HCT116 (cell line): Measurements from ENCODE around the gene MYO1E. TPM values are rescaled to one million over a fixed set of nuclear protein-coding genes. Genes with fewer than 3 reads are reported as not detected.

Experiments
- ATAC-seq: fragments of 200-7000 bp; cut with Tn5 transposase; 2 replicates; pipeline ENCODE4 v1.9.1; 2020; ENCODE audit warnings: mild to moderate bottlenecking, moderate library complexity
- BruUV-seq: library from RNA; stranded (reverse); fragments of 400-500 nt; replicated peaks from 2 replicates; lab custom pipeline; 2021; lab: Mats Ljungman, UMichigan
- CTCF ChIA-PET: fragments of 300-600 bp; sonication (Branson Sonifier 250); formaldehyde crosslinking; loops from one replicate; lab custom pipeline; 2021; ENCODE audit warnings: antibody characterized with exemption; lab: Charles Lee
- POLR2A ChIA-PET: fragments of 300-600, 350-600 bp; sonication (Branson Sonifier 250); formaldehyde crosslinking; loops from one replicate; lab custom pipeline; 2021; ENCODE audit warnings: antibody characterized with exemption; lab: Charles Lee
- RAD21 ChIA-PET, 2 experiments: fragments of 300-600 bp; sonication (Branson Sonifier 250); formaldehyde crosslinking; loops; one replicate each; lab custom pipeline; 2023; ENCODE audit warnings: low total read pairs in 2 of 2; ENCODE audit not compliant: uncharacterized antibody in 2 of 2, unreplicated experiment in 2 of 2, low non-redundant PET in 1 of 2; lab: Charles Lee
- DNase-seq: peaks from one replicate; pipeline ENCODE4 v3.0.0-alpha.2; 2010; ENCODE audit warnings: low read depth, low spot score
- H2AFZ ChIP-seq: fragments of 200-600 bp; shearing (Covaris generic), sonication (generic); 2 replicates; pipeline ENCODE4 v1.6.1; 2017; ENCODE audit warnings: low read depth, mixed run types, mixed read lengths, antibody characterized with exemption, low read length; ENCODE audit not compliant: poor library complexity, severe bottlenecking
- H3K27ac ChIP-seq: 2 replicates; pipeline ENCODE4 v1.5.1; 2012; ENCODE audit warnings: low read depth, low read length
- H3K27me3 ChIP-seq: fragments of 200-600 bp; sonication (generic); 2 replicates; pipeline ENCODE4 v1.6.1; 2016; ENCODE audit warnings: mixed run types, low read length, mixed read lengths; ENCODE audit not compliant: insufficient read depth
- H3K36me3 ChIP-seq, 2 experiments: fragments of 200-500 bp in 1 of 2; fragments of 200-600 bp in 1 of 2; sonication (Bioruptor generic) in 1 of 2; sonication (generic) in 1 of 2; 2 replicates each; pipeline versions ENCODE4 v1.5.1 to v1.6.1; 2014 to 2016; ENCODE audit warnings: low read length in 2 of 2, inconsistent platforms in 1 of 2, mixed read lengths in 1 of 2, mixed run types in 1 of 2; ENCODE audit not compliant: insufficient read depth in 2 of 2, control insufficient read depth in 1 of 2
- H3K4me1 ChIP-seq, 2 experiments: fragments of 200-600 bp in 1 of 2; sonication (generic) in 1 of 2; 2 replicates each; pipeline versions ENCODE4 v1.5.1 to v1.6.1; 2012 to 2017; ENCODE audit warnings: low read length in 2 of 2, inconsistent platforms in 1 of 2, mild to moderate bottlenecking in 1 of 2, mixed read lengths in 1 of 2, mixed run types in 1 of 2, moderate library complexity in 1 of 2; ENCODE audit not compliant: insufficient read depth in 2 of 2, control insufficient read depth in 1 of 2
- H3K4me2 ChIP-seq: fragments of 200-600 bp; sonication (generic); 2 replicates; pipeline ENCODE4 v1.6.1; 2017; ENCODE audit warnings: mixed run types, low read length, mixed read lengths
- H3K4me3 ChIP-seq, 2 experiments: fragments of 200-600 bp in 1 of 2; sonication (generic) in 1 of 2; replicated peaks in 1 of 2; 2 replicates each; pipeline ENCODE4 v1.5.1; 2011 to 2016; ENCODE audit warnings: low read length in 2 of 2, control low read depth in 1 of 2, low read depth in 1 of 2, mild to moderate bottlenecking in 1 of 2, mixed read lengths in 1 of 2, mixed run types in 1 of 2
- H3K79me2 ChIP-seq: fragments of 200-600 bp; sonication (generic); 2 replicates; pipeline ENCODE4 v1.6.1; 2017; ENCODE audit warnings: mild to moderate bottlenecking, mixed run types, low read length, moderate library complexity, mixed read lengths; ENCODE audit not compliant: insufficient read depth
- H3K9ac ChIP-seq: fragments of 200-600 bp; sonication (generic); 2 replicates; pipeline ENCODE4 v1.6.1; 2016; ENCODE audit warnings: low read length, mixed read lengths
- H3K9me2 ChIP-seq: fragments of 200-600 bp; sonication (generic), shearing (Covaris generic); 2 replicates; pipeline ENCODE4 v1.6.1; 2017; ENCODE audit warnings: mixed run types, mild to moderate bottlenecking, moderate library complexity; ENCODE audit not compliant: insufficient read depth
- H3K9me3 ChIP-seq, 2 experiments: fragments of 200-500 bp in 1 of 2; fragments of 200-600 bp in 1 of 2; sonication (Bioruptor generic) in 1 of 2; sonication (generic) in 1 of 2; 2 replicates each; pipeline ENCODE4 v1.6.1; 2014 to 2017; ENCODE audit warnings: low read length in 2 of 2, mixed read lengths in 2 of 2, inconsistent platforms in 1 of 2, low read depth in 1 of 2, mild to moderate bottlenecking in 1 of 2, mixed run types in 1 of 2, moderate library complexity in 1 of 2; ENCODE audit not compliant: control insufficient read depth in 1 of 2, insufficient read depth in 1 of 2
- H4K20me1 ChIP-seq: fragments of 200-600 bp; sonication (generic), shearing (Covaris generic); 2 replicates; pipeline ENCODE4 v1.6.1; 2017; ENCODE audit warnings: mixed run types, mild to moderate bottlenecking, moderate library complexity; ENCODE audit not compliant: insufficient read depth
- RAD21 ChIP-seq: IDR thresholded peaks from 2 replicates; pipeline ENCODE4 v1.6.1; 2012; ENCODE audit warnings: low read depth, mild to moderate bottlenecking
- SRF ChIP-seq: IDR thresholded peaks from 2 replicates; pipeline ENCODE4 v1.6.1; 2012; ENCODE audit warnings: low read depth
- intact Hi-C: fragments of 100-400 bp; cut with micrococcal nuclease; formaldehyde crosslinking; loops from 2 replicates; pipeline ENCODE4 v1.10.0; 2022
- total RNA-seq: library from RNA; stranded (reverse); gene quantifications from one replicate; pipeline ENCODE4 v1.2.1, GENCODE V29; 2021; ENCODE audit not compliant: unreplicated experiment
- TF ChIP-seq, protein P1 (sequence below): IDR thresholded peaks from 2 replicates; pipeline ENCODE4 v1.6.1; 2011; ENCODE audit warnings: mild to moderate bottlenecking, low read length, moderate library complexity; ENCODE audit not compliant: insufficient replicate concordance; ENCODE audit errors: extremely low read depth

The MYO1E gene
- total RNA-seq, 1 experiment from 2014 or later = 182 TPM

DNA sequence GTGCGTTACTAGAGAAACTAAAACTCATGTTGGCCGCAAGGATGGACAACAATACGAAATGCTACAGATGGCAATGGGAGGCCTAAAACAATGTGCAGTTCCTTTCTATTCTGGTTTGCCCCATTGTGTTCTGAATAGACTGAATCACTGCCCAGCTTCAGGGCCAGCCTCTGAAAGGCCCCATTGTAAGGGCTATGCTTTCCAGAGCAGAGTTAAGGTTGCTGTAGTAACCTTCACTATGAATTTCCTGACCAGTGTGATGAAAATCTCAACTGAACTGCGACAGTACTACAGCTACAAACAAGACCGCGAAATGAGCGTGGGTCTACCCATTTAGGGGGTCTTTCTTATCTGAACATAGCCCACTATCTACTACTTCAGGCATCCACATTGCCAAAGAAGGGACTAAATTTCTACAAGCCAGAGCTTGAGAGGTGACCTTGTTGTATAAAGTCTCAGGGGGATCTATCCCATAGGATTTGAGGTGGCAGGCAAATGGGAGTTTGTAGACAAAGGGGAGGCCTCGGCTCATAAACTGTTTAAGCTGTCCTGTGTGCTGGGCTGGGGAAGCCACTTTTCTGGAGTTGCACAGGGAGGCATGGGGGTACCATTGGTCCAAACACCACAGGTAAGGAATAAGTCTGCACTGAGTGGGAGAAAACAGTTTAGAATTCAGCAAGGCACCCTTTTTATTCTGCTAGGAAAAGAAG lies 80.1 kb downstream of the MYO1E start (continued):
- TF ChIP-seq, protein P1, sequence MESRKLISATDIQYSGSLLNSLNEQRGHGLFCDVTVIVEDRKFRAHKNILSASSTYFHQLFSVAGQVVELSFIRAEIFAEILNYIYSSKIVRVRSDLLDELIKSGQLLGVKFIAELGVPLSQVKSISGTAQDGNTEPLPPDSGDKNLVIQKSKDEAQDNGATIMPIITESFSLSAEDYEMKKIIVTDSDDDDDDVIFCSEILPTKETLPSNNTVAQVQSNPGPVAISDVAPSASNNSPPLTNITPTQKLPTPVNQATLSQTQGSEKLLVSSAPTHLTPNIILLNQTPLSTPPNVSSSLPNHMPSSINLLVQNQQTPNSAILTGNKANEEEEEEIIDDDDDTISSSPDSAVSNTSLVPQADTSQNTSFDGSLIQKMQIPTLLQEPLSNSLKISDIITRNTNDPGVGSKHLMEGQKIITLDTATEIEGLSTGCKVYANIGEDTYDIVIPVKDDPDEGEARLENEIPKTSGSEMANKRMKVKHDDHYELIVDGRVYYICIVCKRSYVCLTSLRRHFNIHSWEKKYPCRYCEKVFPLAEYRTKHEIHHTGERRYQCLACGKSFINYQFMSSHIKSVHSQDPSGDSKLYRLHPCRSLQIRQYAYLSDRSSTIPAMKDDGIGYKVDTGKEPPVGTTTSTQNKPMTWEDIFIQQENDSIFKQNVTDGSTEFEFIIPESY = no peak
- no peak for TF ChIP-seq RAD21
- TF ChIP-seq, all 23 proteins: peak for 0

DNA sequence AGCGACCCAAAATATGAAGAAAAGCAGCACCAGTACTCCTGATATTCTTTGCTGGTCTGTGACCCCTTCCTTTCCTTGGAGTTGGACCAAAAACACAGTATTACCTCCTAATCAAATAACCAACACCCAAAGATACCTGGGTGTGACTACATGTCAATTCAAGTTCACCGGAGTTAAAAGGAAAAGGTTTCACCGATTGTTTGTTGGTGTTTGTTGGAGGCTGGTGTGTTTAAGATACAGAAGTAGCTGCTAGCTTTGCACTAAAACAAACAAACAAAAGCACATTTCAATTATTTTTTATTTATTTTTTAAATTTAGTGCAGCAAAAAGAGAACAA lies 81.5 kb downstream of the MYO1E start:
- H4K20me1 ChIP-seq = no peaks in the 10 kb centered on the region
- no peak for TF ChIP-seq SRF
- H3K79me2 ChIP-seq = peaks cover 66% of the 10 kb centered on the region
- H3K4me3 ChIP-seq = no peak overlapping the region
- DNase-seq (no peak), ATAC-seq (no peak)
- H2AFZ ChIP-seq = no peak overlapping the region
- no peaks in the 10 kb centered on the region for H3K27me3 ChIP-seq
- no peak overlapping the region for H3K9ac ChIP-seq
- H3K27ac ChIP-seq = no peak overlapping the region
- RAD21 ChIA-PET = no interaction called here
- H3K9me3 ChIP-seq = no peaks in the 10 kb centered on the region
- H3K9me2 ChIP-seq = no peaks in the 10 kb centered on the region
- POLR2A ChIA-PET = no interaction called here
- no peaks in the 10 kb centered on the region for H3K36me3 ChIP-seq
- H3K4me1 ChIP-seq = peaks cover 36 to 75% of the 10 kb centered on the region in 2 experiments
- BruUV-seq = no TSS peak
- intact Hi-C loops = no loop called here
- CTCF ChIA-PET = no interaction called here
- H3K4me2 ChIP-seq = no peak overlapping the region
